ENCODE data around the gene SHCBP1L. TPM values are rescaled to one million over a fixed set of nuclear protein-coding genes. Genes with fewer than 3 reads are reported as not detected.
A peak's percentile ranks its signal among the peaks of the same experiment; 100 is the strongest.

Gene SHCBP1L
- total and polyA plus RNA-seq, 9 of the 15 experiments (the other 6 are each of a cell fraction or from before 2014, with no cell fraction given): not detected

DNA sequence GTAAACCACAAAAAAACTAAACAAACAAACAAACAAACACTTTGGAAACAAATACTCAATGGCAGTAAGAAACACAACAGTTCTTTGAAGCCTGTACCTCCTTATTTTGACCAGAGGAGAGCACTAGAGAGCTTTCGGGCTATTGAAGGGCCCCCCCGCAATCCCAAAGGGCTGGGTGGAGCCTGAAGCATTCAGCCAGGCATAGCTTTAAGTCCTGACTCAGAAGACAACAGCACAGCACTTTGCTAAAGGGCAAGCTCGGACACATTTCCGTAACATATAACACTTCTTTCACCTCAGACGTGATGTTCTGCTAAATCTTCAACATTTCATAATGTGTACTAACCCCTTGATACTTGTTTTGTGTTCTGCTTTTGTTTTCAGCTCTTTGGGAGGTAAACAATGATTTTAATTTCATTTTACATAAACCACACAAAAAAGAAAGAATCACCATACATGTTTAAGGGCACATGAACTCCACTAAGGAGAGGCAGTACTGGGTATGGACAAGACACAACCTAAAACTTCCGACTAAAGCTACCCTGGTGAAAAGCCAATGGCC, 9.7 kb upstream of the SHCBP1L start:
- in situ Hi-C loops (cut with MboI): loop anchor here (25.0 kb wide), 2 partner anchors 275 to 650 kb away; no protein-coding TSS in a partner anchor
- TF ChIP-seq, protein P1, sequence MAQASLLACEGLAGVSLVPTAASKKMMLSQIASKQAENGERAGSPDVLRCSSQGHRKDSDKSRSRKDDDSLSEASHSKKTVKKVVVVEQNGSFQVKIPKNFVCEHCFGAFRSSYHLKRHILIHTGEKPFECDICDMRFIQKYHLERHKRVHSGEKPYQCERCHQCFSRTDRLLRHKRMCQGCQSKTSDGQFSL (CRISPR knock-in tag; IDR thresholded peaks at IDR 0.05): peak; percentile 75
- TF ChIP-seq, protein P1 (tag; IDR thresholded peaks at IDR 0.05): peak in 1 of 2 experiments; percentile 69; a peak in 2 of 4 replicates
- TF ChIP-seq MAFG (tag; conservative IDR thresholded peaks at IDR 0.05): 0 out of 2 replicates have a peak, but pooled peaks have one; percentile 8
- TF ChIP-seq ZNF384 (IDR thresholded peaks at IDR 0.05; ENCODE audit: low read depth, low read length): 0 out of 2 replicates have a peak, but pooled peaks have one; percentile 50
- peak in 1 of 2 experiments; percentile 41; a peak in 1 of 4 replicates for TF ChIP-seq TBL1XR1 (IDR thresholded peaks at IDR 0.05; ENCODE audit: low read length in 2 of 2)
- TF ChIP-seq MYBL2 (IDR thresholded peaks at IDR 0.05; ENCODE audit: low read depth): no peak
- no peak for TF ChIP-seq MYBL2 (CRISPR knock-in tag; IDR thresholded peaks at IDR 0.05; ENCODE audit: borderline replicate concordance)
- TF ChIP-seq, protein P2, sequence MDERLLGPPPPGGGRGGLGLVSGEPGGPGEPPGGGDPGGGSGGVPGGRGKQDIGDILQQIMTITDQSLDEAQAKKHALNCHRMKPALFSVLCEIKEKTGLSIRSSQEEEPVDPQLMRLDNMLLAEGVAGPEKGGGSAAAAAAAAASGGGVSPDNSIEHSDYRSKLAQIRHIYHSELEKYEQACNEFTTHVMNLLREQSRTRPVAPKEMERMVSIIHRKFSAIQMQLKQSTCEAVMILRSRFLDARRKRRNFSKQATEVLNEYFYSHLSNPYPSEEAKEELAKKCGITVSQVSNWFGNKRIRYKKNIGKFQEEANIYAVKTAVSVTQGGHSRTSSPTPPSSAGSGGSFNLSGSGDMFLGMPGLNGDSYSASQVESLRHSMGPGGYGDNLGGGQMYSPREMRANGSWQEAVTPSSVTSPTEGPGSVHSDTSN (CRISPR knock-in tag; IDR thresholded peaks at IDR 0.05; ENCODE audit: low read depth): no peak
- TF ChIP-seq, protein P2 (tag; conservative IDR thresholded peaks at IDR 0.05; ENCODE audit: low read depth): no peak
- TF ChIP-seq TRIM28 (IDR thresholded peaks at IDR 0.05): no peak
- no peak for TF ChIP-seq BCL6 (CRISPR knock-in tag; IDR thresholded peaks at IDR 0.05)
- TF ChIP-seq, protein P3, sequence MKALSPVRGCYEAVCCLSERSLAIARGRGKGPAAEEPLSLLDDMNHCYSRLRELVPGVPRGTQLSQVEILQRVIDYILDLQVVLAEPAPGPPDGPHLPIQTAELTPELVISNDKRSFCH (CRISPR knock-in tag; IDR thresholded peaks at IDR 0.05): no peak
- TF ChIP-seq, protein P3 (tag; IDR thresholded peaks at IDR 0.05): no peak
- peak; percentile 62 for TF ChIP-seq JUND (IDR thresholded peaks at IDR 0.05; ENCODE audit: borderline replicate concordance, low read depth, low read length)
- no peak for TF ChIP-seq JUND (tag; IDR thresholded peaks at IDR 0.05; ENCODE audit: borderline replicate concordance, low read depth, low read length)
- TF ChIP-seq CREM (IDR thresholded peaks at IDR 0.05; ENCODE audit: low read depth): 0 out of 2 replicates have a peak, but pooled peaks have one; percentile 20
- TF ChIP-seq, protein P4, sequence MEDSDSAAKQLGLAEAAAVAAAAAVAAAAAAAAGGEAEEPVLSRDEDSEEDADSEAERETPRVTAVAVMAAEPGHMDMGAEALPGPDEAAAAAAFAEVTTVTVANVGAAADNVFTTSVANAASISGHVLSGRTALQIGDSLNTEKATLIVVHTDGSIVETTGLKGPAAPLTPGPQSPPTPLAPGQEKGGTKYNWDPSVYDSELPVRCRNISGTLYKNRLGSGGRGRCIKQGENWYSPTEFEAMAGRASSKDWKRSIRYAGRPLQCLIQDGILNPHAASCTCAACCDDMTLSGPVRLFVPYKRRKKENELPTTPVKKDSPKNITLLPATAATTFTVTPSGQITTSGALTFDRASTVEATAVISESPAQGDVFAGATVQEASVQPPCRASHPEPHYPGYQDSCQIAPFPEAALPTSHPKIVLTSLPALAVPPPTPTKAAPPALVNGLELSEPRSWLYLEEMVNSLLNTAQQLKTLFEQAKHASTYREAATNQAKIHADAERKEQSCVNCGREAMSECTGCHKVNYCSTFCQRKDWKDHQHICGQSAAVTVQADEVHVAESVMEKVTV (CRISPR knock-in tag; IDR thresholded peaks at IDR 0.05): peak; percentile 97

More for the DNA sequence above, 9.7 kb upstream of the SHCBP1L start:
- H4K20me1 ChIP-seq (replicated peaks; ENCODE audit: control insufficient read depth, insufficient read depth, low read length): no peaks in the 10 kb centered on the region
- ChIA-PET CTCF (ENCODE audit: low intra/inter-chr PET ratio) (interaction anchor here (0.6 to 1.6 kb wide), 8 partner anchors 265 to 1430 kb away, joined by 3 to 5 read pairs (median 4); no protein-coding TSS in a partner anchor), POLR2A (interaction anchor here (0.6 to 1.0 kb wide), 4 partner anchors 13 to 671 kb away, joined by 3 read pairs; no protein-coding TSS in a partner anchor)
- DNase-seq (ENCODE audit: extremely low read depth in 1 of 4, low spot score in 3 of 4) (peak; percentile 86 to 92 (median 90)), ATAC-seq (peak; percentile 100), FAIRE-seq (peak; percentile 96)
- H3K4me2 ChIP-seq (ENCODE audit: insufficient read depth, low read length): peak overlapping the region; percentile 44; the same call in 1 of the 2 replicates
- no peak overlapping the region for H3K27ac ChIP-seq (ENCODE audit: extremely low read depth, low read depth, low read length)
- no peaks in the 10 kb centered on the region; a peak in 1 of 5 replicates for H3K4me1 ChIP-seq (replicated peaks in 1 of 2; ENCODE audit: control insufficient read depth in 2 of 2, insufficient read depth in 2 of 2, low read length in 2 of 2)
- H3K9me1 ChIP-seq (ENCODE audit: control insufficient read depth, insufficient read depth, low read length): no peaks in the 10 kb centered on the region
- WGBS (ENCODE audit: insufficient coverage, low coverage, missing lambda C conversion rate): 2% methylated on average over 6 of the region's 6 CpGs
- H3K27me3 ChIP-seq (ENCODE audit: control insufficient read depth in 2 of 2, insufficient read depth in 2 of 2, low read length in 2 of 2): peaks cover 9 to 21% of the 10 kb centered on the region in 2 experiments; a peak in 3 of 5 replicates
- BruUV-seq (replicated peaks): no TSS peak
- intact Hi-C loops (cut with micrococcal nuclease): loop anchor here (10.0 kb wide), 2 partner anchors 662 to 722 kb away; no protein-coding TSS in a partner anchor
- H2AFZ ChIP-seq (ENCODE audit: low read depth, low read length): peak overlapping the region; percentile 66
- H3K4me3 ChIP-seq: no peak overlapping the region
- no peak overlapping the region for H3K9ac ChIP-seq (ENCODE audit: insufficient read depth in 1 of 2, low read depth in 2 of 2, low read length in 2 of 2)
- no peaks in the 10 kb centered on the region for H3K79me2 ChIP-seq (ENCODE audit: control insufficient read depth, insufficient read depth, low read length)
- H3K9me3 ChIP-seq (replicated peaks; ENCODE audit: control insufficient read depth, insufficient read depth, low read depth, low read length): no peaks in the 10 kb centered on the region
- H3K36me3 ChIP-seq (ENCODE audit: control insufficient read depth, insufficient read depth, low read length): no peaks in the 10 kb centered on the region

Data from K562 (cell line).